Measurements from ENCODE around the gene RCC2. TPM values are rescaled to one million over a fixed set of nuclear protein-coding genes. Genes with fewer than 3 reads are reported as not detected.
"Not testable (repeated sequence)": the region's sequence is repeated elsewhere in the genome, so short reads cannot be mapped to it uniquely, and the experiment has no call there.

Gene RCC2
- 41.3 TPM for total RNA-seq
- long read RNA-seq, partial matches to known transcripts, result 3 of 12 reads
- long read RNA-seq, other reads (novel, unspliced or antisense), result 9 of 12 reads

DNA sequence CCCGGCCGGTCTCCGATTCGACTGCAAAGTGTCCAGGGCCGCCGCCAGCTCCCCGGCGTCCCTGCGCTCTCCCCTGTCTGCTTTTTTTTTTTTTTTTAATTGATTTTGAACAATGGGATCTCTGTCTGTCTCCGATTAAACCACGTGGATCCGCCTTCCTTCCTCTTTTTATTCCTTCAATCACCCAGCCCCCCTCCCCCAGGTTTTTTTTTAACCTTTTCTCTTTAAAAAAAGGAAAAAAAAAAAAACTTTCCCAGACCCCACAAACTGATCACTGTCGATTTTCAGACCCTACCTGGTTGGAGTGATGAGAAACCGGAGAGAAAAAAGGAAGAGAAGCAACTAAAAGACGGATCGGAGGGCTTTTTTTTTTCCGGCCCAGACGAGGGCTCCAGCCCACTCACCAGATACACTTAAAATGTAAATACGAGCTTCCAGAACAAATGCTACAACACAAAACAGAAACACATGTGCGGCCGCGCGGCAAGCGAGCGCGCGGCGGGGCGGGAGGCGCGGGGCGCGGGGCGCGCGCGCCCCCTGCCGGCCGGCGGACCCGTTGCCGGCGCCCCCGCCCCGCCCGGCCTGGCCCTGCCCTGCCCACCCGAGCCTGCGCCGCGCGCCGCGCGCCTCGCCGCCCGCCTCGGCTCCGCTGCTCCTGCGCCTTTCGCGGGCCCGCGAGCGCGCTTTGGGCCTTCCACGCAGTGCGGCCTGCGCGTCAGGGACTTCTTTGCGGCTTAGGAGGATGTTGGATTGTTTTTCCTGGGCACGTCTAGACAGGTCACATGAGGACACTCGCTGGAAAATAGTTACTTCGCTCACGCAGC is at the start of gene RCC2:
Gene RCC2, minus strand, starts transcription at position 428 of the 824 bp plus-strand sequence. CDS start 1,163 bp downstream, outside the sequence.
- DNase-seq (ENCODE audit: low spot score), result no peak

DNA sequence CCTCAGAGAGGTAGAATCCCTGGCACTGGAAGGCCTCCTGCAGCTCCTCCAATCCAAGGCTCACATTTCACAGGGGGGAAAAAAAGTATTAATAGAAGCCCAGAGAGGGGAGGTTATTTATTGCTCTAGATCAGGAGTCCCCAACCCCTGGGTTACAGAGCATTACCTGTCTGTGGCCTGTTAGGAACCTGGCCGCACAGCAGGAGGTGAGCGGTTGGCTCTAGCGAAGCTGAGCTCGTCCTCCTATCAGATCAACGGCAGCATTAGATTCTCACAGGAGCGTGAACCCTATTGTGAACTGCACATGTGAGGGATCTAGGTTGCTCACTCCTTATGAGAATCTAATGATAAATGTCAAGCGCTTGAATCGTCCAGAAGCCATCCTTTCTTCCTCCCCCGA is 46.8 kb upstream of the RCC2 start:
- no peak for DNase-seq (ENCODE audit: low spot score)

DNA sequence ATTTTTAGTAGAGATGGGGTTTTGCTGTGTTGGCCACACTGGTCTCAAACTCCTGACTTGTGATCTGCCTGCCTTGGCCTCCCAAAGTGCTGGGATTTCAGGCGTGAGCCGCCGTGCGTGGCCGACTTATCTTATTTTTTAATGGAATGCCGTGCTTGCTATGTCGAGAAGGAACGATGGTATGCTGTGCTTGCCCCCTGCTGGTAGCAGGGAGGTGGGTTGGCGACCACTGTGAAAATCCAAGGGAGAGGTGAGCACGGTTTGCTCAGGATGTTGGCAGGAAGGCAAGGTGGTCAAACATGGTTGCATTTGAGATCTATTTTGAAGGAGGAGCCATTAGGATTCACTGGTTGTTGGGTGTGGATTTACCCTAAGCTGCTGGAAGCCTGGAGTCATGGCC is 45.8 kb upstream of the RCC2 start:
- no peak for DNase-seq (ENCODE audit: low spot score)

DNA sequence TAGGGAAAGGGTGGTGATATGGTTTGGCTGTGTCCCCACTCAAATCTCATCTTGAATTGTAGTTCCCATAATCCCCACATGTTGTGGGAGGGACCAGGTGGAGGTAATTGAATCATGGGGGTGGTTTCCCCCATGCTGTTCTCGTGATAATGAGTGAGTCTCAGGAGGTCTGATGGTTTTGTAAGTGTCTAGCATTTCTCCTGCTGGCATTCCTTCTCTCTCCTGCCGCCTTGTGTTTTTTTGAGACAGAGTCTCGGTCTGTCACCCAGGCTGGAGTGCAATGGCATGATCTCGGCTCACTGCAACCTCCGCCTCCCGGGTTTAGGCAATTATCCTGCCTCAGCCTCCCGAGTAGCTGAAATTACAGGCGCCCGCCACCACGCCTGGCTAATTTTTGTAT is 42.5 kb upstream of the RCC2 start:
- DNase-seq (ENCODE audit: low spot score), result not testable (repeated sequence)

DNA sequence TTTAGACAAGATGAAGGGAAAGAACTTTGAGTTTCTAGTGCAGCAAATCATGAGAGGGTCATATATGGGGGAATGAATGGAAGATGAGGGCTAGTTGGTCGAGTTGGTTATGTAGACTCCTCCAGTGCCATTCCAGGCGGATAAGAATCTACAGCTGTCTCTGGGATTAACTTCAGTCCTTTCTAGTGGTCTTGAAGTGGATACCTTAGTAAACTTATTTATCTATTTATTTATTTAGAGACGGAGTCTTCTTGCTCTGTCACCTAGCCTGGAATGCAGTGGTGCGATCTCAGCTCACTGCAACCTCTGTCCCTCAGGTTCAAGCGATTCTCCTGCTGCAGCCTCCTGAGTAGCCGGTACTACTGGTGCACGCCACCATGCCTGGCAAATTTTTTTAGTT is 41.4 kb upstream of the RCC2 start:
- DNase-seq (ENCODE audit: low spot score), result no peak

DNA sequence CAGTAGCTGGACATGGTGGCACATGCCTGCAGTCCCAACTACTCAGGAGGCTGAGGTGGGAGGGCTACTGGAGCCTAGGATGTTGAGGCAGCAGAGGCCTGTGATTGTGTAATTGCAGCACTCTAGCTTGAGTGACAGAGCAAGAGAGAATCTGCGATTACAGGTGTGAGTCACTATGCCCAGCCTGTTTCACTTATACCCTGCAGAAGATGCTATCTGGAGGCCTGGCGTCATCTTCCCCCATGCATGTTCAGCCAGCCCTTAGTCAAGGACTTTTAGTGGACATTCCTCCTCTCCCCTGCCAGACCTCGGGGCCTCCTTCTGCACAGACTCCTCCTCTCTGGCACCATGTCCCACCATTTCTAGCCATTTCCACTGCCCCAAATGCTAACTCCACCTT is 36.3 kb upstream of the RCC2 start:
- DNase-seq (ENCODE audit: low spot score), result no peak

DNA sequence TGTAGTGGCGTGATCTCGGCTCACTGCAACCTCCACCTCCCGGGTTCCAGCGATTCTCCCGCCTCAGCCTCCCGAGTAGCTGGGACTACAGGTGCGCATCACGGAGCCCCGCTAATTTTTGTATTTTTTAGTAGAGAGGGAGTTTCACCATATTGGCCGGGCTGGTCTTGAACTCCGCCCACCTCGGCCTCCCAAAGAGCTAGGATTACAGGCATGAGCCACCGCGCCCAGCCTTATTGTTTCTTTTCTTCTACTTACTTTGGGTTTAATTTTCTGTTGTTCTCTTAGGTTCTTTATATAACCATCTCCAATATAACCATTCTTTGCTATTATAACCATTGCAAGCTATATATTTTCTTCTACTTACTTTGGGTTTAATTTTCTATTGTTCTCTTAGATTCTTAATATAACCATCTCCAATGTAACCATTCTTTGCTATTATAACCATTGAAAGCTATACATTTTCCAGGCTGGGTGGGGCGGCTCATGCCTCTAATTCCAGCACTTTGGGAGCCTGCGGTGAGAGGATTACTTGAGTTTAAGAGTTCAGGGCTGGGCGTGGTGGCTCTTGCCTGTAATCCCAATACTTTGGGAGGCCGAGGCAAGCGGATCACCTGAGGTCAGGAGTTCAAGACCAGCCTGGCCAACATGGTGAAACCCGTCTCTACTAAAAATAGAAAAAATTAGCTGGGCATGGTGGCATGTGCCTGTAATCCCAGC is 35.5 kb upstream of the RCC2 start:
- DNase-seq (ENCODE audit: low spot score), result not testable (repeated sequence)

DNA sequence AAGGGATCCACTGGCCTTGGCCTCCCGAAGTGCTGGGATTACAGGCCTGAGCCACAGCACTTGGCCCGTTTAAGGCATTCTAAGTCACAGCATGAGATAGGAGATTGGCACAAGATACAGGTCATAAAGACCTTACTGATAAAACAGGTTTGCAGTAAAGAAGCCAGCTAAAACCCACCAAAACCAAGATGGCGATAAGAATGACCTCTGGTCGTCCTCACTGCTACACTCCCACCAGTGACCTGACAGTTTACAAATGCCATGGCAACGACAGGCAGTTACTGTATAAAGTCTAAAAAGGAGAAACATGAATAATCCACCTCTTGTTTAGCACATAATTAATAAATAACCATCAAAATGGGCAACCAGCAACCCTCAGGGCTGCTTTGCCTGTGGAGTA is 33.3 kb upstream of the RCC2 start:
- DNase-seq (ENCODE audit: low spot score), result no peak

DNA sequence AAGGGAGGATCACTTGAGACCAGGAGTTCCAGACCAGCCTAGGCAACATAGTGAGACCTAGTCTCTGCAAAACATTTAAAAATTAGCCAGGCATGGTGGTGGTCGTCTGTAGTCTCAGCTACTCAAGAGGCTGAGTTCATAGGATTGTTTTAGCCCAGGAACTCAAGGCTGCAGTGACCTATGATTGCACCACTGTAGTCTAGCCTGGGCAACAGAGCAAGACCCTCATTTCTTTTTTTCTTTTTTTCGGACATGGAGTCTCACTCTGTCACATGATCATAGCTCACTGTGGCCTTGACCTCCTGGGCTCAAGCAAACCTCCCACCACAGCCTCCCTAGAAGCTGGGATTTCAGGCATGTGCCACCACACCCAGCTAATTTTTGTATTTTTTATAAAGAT is 31.9 kb upstream of the RCC2 start:
- no peak for DNase-seq (ENCODE audit: low spot score)

DNA sequence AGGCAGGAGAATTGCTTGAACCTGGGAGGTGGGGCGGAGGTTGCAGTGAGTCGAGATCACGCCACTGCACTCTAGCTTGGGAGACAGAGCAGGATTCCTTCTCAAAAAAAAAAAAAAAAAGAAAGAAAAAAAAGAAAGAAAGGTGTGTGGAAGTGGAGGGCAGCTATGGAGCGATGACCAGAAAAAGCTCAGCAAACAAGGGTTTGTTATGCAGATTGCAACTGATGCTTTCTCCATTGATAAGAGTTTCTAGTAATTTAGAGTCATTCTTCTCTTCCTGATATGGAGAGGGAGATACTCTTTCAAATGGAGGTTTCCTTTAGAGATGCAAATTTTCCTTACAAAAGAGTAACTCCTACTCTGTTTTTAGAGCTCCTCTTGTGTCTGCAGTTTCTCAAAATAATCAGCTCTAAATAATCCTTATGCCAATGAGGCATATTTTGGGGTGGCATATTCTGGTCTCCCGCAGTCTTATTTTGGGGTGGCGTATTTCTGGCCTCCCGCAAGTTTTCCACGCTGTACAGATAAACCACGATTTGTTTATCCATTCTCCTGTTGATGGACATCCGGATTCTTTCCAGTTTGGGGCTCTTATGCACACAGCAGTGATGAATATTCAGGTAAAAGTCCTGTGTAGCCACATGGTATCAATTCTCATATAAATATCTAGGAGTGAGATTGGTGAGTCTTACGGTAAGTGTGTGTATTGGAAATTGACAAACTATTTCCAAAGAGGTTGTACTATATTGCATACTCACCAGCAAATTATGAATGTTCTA is 30.7 kb upstream of the RCC2 start:
- no peak for DNase-seq (ENCODE audit: low spot score)

DNA sequence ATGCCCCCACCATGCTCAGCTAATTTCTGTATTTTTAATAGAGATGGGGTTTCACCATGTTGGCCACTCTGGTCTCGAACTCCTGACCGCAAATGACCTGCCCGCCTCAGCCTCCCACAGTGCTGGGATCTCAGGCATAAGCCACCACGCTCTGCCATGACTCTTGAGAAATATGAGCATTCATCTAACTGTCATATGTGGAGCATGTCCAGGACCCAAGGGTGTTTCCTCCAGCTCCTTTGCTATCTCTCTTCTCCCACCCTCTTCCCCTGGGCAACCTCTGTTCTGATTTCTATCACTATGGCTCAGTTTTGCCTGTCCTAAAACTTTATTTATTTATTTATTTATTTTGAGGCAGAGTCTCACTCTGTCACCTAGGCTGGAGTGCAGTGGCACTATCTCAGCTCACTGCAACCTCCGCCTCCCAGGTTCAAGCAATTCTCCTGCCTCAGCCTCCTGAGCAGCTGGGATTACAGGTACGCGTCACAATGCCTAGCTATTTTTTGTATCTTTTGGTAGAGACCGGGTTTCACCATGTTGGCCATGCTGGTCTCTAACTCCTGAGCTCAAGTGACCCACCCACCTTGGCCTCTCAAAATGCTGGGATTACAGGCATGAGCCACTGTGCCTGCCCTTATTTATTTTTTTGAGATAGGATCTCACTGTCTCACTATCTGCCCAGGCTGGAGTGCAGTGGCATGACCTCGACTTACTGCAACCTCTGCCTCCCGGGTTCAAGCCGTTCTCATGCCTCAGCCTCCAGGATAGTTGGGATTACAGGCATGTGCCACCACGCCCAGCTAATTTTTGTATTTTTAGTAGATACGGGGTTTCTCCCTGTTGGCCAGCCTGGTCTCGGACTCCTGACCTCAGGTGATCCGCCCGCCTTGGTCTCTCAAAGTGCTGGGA is 29.1 kb upstream of the RCC2 start:
- DNase-seq (ENCODE audit: low spot score), result not testable (repeated sequence)

DNA sequence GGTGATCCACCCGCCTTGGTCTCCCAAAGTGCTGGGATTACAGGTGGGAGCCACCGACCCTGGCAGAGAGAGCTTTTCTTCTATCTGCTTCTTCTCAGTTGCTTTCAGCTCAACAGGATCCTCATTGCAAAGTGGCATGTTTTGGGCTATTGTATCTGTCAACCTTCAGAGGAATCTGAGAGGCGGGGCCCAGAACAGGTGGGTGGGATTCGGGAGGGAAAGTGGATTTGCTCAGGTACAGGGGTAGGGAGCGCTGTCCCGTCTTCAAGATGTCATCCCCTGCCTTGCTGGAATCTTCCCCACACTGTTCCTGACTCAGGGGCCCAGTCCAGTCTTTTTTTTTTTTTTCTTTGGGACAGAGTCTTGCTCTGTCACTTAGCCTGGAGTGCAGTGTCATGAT is 26.9 kb upstream of the RCC2 start:
- DNase-seq (ENCODE audit: low spot score), result no peak

DNA sequence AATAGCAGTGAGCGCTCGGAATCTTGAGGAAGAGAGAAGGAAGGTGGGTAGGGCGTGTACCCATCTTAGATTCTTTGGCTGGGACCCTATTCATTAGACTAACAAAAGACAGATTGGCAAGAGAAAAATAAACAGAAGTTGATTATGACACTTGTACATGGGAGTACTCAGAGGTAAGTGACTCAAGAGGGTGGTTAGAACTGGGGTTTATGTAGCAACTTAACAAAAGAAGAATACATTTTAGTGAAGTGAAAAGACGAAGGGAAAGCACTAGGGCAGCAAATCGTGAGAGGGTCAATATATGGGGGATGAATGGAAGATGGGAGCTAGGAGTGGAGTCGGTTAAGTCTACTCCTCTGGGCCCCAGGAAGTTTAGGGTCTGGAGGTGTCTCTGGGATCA is 25.8 kb upstream of the RCC2 start:
- DNase-seq (ENCODE audit: low spot score), result no peak

DNA sequence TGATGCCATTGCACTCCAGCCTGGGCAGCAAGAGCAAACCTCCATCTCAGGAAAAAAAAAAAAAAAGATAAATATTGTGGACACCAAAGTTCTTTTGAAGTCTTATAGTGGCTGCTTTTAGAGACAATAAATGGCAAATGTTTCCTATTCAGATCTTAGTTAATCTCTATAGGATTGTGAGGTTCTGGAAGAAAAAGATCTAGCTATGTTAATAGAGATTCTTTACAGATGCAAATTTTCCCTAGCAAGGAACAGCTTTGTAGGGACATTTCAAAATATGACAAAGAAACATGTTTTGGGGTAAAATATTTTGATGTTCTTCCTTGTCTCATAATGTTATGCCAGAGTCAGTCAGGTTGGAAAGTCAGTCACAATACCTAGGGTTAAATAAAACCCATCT is 24.5 kb upstream of the RCC2 start:
- no peak for DNase-seq (ENCODE audit: low spot score)

DNA sequence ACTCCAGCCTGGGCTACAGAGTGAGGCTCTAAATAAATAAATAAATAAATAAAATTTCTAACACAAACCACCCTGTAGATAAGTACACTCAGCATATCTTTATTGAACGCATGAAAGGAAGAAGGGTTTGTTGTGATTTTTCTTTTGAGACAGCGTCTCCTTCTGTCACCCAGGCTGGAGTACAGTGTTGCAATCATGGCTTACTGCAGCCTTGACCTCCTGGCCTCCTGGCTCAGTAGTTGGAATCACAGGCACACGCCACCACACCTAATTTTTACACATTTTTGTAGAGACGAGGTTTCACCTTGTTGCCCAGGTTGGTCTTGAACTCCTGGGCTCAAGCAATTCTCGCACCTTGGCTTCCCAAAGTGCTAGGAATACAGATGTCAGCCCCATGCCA is 23.2 kb upstream of the RCC2 start:
- DNase-seq (ENCODE audit: low spot score), result no peak

DNA sequence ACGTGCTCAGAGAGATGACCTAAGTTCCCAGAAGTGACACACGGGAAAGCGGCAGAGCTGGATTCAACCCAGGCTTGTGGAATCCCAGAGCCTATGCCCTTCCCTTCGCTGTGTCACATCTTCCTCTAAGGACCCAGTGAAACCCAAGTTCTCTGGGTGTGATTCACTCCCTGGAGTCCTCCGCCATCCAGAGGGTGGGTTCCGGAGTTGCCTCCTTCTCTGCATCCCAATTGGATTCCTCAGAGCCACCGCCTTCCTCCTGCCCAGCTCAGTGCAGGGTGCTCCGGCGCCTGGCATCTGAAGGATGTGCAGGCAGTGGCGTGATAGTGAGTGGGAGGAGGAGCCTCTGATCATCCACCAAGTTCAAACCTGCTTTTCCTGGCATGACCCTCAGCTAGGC is 20.7 kb upstream of the RCC2 start:
- no peak for DNase-seq (ENCODE audit: low spot score)

DNA sequence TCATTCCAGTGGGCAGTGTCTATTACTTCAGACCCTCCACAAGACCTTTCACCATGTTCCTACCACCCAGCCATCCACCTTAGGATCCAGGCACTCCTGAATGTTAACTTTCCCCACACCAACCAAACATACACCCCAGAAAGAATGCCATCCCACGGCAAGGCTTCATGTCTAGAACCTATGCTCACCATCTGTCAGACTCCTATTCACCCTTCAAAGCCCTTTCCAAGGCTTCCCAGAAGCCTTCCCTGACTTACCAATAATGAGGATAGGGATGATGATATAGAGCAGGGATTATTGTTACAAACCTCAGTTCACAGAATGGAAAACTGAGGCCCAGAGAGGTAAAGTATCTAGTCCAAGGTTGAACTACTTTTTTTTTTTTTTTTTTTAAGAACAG is 19.3 kb upstream of the RCC2 start:
- DNase-seq (ENCODE audit: low spot score), result no peak

DNA sequence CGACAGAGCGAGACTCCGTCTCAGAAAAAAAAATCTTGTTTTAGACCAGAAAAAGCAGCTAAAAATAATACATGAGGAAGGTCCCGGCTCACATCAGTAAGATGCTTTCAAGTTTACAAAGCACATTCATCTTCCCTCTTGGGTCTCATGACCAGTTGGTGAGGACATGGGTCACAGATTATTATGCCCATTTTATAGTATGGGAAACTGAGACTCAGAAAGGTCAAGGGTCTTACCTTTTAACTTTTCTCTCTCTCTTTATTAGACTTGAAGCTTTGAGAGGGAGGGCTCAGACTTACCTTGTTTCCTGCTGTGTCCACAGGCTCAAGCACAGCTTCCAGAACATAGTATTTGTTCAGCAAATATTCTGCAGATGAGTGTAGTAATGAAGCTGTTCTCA is 13.2 kb upstream of the RCC2 start:
- DNase-seq (ENCODE audit: low spot score), result no peak

DNA sequence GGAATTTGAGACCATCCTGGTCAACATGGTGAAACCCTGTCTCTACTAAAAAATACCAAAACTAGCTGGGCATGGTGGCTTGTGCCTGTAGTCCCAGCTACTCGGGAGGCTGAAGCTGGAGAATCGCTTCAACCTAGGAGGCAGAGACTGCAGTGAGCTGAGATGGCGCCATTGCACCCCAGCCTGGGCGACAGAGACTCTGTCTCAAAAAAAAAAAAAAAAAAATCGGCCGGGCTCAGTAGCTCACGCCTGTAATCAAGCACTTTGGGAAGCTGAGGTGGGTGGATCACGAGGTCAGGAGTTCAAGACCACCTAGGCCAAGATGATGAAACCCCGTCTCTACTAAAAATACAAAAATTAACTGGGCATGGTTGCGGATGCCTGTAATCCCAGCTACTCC is 12.7 kb upstream of the RCC2 start:
- DNase-seq (ENCODE audit: low spot score), result not testable (repeated sequence)

DNA sequence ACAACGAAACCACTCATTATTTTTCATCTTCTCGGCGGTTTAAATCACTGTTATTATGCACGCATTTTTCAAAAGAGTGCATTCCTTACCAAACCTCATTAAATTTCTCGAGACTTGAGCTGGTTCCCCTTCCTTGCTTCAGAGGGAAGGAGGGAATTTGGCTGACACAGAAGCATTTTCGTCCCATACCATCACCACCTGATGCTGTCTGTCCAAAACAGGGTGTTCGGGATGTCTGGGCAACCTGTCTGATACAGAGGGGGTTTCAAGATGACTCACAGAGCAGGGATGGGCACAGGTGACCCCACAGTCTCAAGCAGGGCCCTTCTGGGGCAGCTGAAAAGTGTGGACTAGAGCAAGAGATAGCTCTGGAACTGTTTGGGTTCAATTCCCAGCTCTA is 12.3 kb upstream of the RCC2 start:
- DNase-seq (ENCODE audit: low spot score), result no peak

DNA sequence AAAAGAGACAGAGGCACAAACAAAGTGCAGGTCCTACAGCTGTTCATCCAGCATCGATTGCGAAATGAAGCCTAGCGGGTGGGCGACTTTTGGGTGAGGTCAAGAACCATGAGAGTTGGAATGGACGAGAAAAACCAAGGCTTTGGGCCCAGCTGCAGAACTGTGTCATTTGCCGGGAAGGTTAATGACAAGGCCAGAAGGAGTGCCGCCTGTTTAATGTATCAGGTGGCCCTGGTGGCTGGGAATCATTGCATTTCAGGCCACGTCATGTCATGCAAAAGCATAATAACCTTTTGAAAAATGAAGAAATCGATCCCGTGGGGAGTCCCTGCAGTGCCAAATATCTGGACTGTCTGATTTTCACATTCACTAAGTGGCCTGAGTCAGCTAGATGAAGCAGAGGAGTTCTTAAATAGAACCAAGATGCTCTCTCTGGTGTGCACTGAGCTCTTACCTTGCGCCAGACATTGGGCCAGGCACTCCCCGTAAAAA is 8.1 kb upstream of the RCC2 start:
- DNase-seq (ENCODE audit: low spot score), result no peak

Measured in mesenteric fat pad (tissue), 1 donor.